ENCODE results near the gene CDH13. TPM values are rescaled to one million over a fixed set of nuclear protein-coding genes. Genes with fewer than 3 reads are reported as not detected.

Gene CDH13
- total RNA-seq, 2 experiments from 2014 or later, result not detected

DNA sequence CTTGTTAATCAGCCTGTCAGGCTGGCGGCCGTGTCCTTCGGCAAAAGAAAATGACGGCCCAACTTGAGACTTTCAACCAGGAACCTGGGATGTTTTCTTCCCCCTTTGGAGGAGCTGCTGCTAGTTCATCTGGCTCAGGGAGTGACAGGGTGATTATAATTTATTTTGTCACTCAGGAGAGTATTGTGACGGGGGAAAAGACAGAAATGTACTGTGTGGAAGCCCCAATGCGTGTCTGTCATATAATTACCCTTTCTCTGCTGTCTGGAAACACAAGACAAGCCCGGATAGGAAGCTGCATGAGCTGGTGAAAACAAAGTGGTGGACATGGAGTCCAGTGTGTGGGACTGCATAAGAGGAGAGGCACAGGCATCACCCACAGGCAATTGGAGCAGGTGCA is 854.8 kb downstream of the CDH13 start:
- Mint-ChIP-seq H3K27me3 (no peaks in the 10 kb centered on the region), H3K9me3 (ENCODE audit: low read depth) (peaks cover 3% of the 10 kb centered on the region), H3K4me1 (no peaks in the 10 kb centered on the region), H3K36me3 (no peaks in the 10 kb centered on the region), H3K4me3 (no peak overlapping the region), H3K27ac (no peak overlapping the region)
- no peak for DNase-seq
- ATAC-seq, result no peak
- CTCF ChIA-PET, result no interaction called here

- Mint-ChIP-seq H3K27ac (no peak overlapping the region), H3K9me3 (ENCODE audit: low read depth) (peaks cover 3% of the 10 kb centered on the region), H3K36me3 (no peaks in the 10 kb centered on the region), H3K27me3 (no peaks in the 10 kb centered on the region), H3K4me1 (no peaks in the 10 kb centered on the region), H3K4me3 (no peak overlapping the region)
- ATAC-seq (no peak), DNase-seq (no peak)
- CTCF ChIA-PET, result no interaction called here
Observed at GRCh38 chr16:83482545-83483162, 855.9 kb downstream of the CDH13 start.

- ATAC-seq (no peak), DNase-seq (no peak)
- H3K4me3 Mint-ChIP-seq, result no peak overlapping the region
- CTCF ChIA-PET, result no interaction called here
- no peaks in the 10 kb centered on the region for H3K27me3 Mint-ChIP-seq
- no peaks in the 10 kb centered on the region for H3K4me1 Mint-ChIP-seq
- H3K27ac Mint-ChIP-seq, result no peak overlapping the region
- H3K36me3 Mint-ChIP-seq, result no peaks in the 10 kb centered on the region
- no peaks in the 10 kb centered on the region for H3K9me3 Mint-ChIP-seq (ENCODE audit: low read depth)
Observed at GRCh38 chr16:83490073-83490472, 863.3 kb downstream of the CDH13 start.

GRCh38 chr16:83494459-83494858 is 867.7 kb downstream of the CDH13 start:
- Mint-ChIP-seq H3K27me3 (no peaks in the 10 kb centered on the region), H3K27ac (no peak overlapping the region), H3K9me3 (ENCODE audit: low read depth) (peaks cover 2% of the 10 kb centered on the region), H3K36me3 (no peaks in the 10 kb centered on the region), H3K4me3 (no peak overlapping the region), H3K4me1 (no peaks in the 10 kb centered on the region)
- CTCF ChIA-PET, result no interaction called here
- ATAC-seq (no peak), DNase-seq (no peak)

DNA sequence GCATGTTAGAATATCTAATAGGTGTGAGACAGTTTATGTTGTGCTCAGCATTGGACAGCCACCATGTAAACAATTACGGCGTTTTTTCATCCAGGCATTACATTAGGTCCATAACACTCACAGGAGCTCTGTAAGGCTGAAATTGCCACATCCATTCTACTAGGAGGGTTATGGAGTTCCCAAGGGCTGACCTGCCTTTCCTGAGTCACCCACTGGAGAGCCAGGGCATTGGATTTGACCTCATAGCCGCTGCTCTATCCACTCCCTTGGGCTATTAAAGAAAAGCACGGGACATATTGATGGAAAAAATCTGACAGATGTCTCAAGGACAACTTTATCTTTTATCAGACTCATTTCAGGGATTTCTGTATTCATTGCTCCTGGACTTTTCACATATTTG is 874.7 kb downstream of the CDH13 start:
- no peak overlapping the region for H3K27ac Mint-ChIP-seq
- CTCF ChIA-PET, result no interaction called here
- H3K4me3 Mint-ChIP-seq, result no peak overlapping the region
- H3K27me3 Mint-ChIP-seq, result no peaks in the 10 kb centered on the region
- H3K4me1 Mint-ChIP-seq, result no peaks in the 10 kb centered on the region
- H3K36me3 Mint-ChIP-seq, result no peaks in the 10 kb centered on the region
- no peak for DNase-seq
- H3K9me3 Mint-ChIP-seq (ENCODE audit: low read depth), result peaks cover 2% of the 10 kb centered on the region
- no peak for ATAC-seq

GRCh38 chr16:83508295-83508694 is 881.5 kb downstream of the CDH13 start:
- DNase-seq (no peak), ATAC-seq (no peak)
- Mint-ChIP-seq H3K9me3 (ENCODE audit: low read depth) (peaks cover 2% of the 10 kb centered on the region), H3K27ac (no peak overlapping the region), H3K36me3 (no peaks in the 10 kb centered on the region), H3K4me1 (no peaks in the 10 kb centered on the region), H3K27me3 (no peaks in the 10 kb centered on the region), H3K4me3 (no peak overlapping the region)
- CTCF ChIA-PET, result no interaction called here

GRCh38 chr16:83509316-83509715 is 882.5 kb downstream of the CDH13 start:
- Mint-ChIP-seq H3K36me3 (no peaks in the 10 kb centered on the region), H3K27ac (no peak overlapping the region), H3K4me3 (no peak overlapping the region), H3K4me1 (no peaks in the 10 kb centered on the region), H3K9me3 (ENCODE audit: low read depth) (peaks cover 2% of the 10 kb centered on the region), H3K27me3 (no peaks in the 10 kb centered on the region)
- DNase-seq (no peak), ATAC-seq (no peak)
- CTCF ChIA-PET, result no interaction called here

- H3K36me3 Mint-ChIP-seq, result no peaks in the 10 kb centered on the region
- no peak for ATAC-seq
- CTCF ChIA-PET, result no interaction called here
Observed at GRCh38 chr16:83510906-83511305, 884.1 kb downstream of the CDH13 start.

DNA sequence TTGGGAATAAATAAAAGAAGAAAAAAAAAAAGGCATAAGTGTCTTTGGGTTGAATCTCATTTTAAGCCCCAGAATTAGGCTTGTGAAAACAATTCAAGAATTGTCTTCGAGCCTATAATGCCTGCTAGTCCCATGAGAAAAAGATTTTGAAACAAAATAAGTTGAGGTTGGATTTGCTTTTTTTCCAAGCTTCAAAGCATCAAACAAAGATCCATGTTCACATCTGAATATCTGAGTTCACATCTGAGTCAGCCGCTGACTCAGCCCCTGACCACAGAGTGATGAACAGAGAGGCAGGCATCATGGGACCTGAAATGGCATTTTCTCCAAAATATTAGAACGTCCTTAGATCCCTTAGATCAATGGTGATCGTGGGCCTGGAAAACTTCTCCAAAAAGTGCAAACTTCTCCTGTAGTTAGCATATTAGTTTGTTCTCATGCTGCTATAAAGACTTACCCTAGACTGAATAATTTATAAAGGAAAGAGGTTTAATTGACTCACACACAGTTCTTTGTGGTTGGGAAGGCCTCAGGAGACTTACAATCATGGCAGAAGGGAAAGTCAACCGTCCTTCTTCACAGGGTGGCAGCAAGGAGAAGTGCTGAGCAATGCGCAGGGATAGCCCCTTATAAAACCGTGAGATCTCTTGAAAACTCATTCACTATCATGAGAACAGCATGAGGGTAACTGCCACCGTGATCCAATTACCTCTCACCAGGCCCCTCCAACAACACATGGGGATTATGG is 886.4 kb downstream of the CDH13 start:
- CTCF ChIA-PET, result no interaction called here
- DNase-seq (no peak), ATAC-seq (no peak)
- Mint-ChIP-seq H3K4me3 (no peak overlapping the region), H3K9me3 (ENCODE audit: low read depth) (peaks cover 4% of the 10 kb centered on the region), H3K27me3 (no peaks in the 10 kb centered on the region), H3K27ac (no peak overlapping the region), H3K36me3 (no peaks in the 10 kb centered on the region), H3K4me1 (no peaks in the 10 kb centered on the region)

More at GRCh38 chr16:83510906-83511305, 884.1 kb downstream of the CDH13 start:
- DNase-seq, result no peak
- Mint-ChIP-seq H3K4me3 (no peak overlapping the region), H3K9me3 (ENCODE audit: low read depth) (peaks cover 2% of the 10 kb centered on the region), H3K27ac (no peak overlapping the region), H3K27me3 (no peaks in the 10 kb centered on the region), H3K4me1 (no peaks in the 10 kb centered on the region)

DNA sequence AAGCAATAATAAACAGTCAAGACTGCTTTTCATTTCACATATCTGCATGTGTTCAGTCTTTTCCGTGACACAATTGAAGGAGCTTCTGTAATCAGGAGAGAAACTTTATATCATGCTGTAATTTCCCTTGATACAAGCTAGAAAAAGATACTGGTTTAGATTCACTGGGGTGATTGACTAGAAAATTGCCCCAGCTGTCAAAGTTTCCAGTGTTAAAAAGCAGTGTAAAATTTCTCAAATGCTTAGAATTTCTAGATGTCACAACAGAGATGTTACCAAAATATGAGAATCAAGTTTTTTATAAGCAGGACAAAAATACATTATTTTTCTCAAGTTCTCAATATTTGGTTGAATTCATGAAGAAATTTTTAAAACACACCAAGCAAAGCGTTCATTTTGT is 888.6 kb downstream of the CDH13 start:
- no peak overlapping the region for H3K27ac Mint-ChIP-seq
- no peak overlapping the region for H3K4me3 Mint-ChIP-seq
- peaks cover 4% of the 10 kb centered on the region for H3K9me3 Mint-ChIP-seq (ENCODE audit: low read depth)
- H3K27me3 Mint-ChIP-seq, result no peaks in the 10 kb centered on the region
- no peaks in the 10 kb centered on the region for H3K4me1 Mint-ChIP-seq
- CTCF ChIA-PET, result no interaction called here
- H3K36me3 Mint-ChIP-seq, result no peaks in the 10 kb centered on the region
- ATAC-seq (no peak), DNase-seq (no peak)

- CTCF ChIA-PET, result no interaction called here
- no peaks in the 10 kb centered on the region for H3K27me3 Mint-ChIP-seq
- ATAC-seq (no peak), DNase-seq (no peak)
- H3K27ac Mint-ChIP-seq, result no peak overlapping the region
- H3K9me3 Mint-ChIP-seq (ENCODE audit: low read depth), result peaks cover 2% of the 10 kb centered on the region
- H3K4me3 Mint-ChIP-seq, result no peak overlapping the region
- no peaks in the 10 kb centered on the region for H3K36me3 Mint-ChIP-seq
- no peaks in the 10 kb centered on the region for H3K4me1 Mint-ChIP-seq
Observed at GRCh38 chr16:83516931-83517330, 890.2 kb downstream of the CDH13 start.

- no peaks in the 10 kb centered on the region for H3K27me3 Mint-ChIP-seq
- peaks cover 2% of the 10 kb centered on the region for H3K9me3 Mint-ChIP-seq (ENCODE audit: low read depth)
- DNase-seq (no peak), ATAC-seq (no peak)
- CTCF ChIA-PET, result no interaction called here
- no peak overlapping the region for H3K27ac Mint-ChIP-seq
- H3K36me3 Mint-ChIP-seq, result no peaks in the 10 kb centered on the region
- H3K4me1 Mint-ChIP-seq, result no peaks in the 10 kb centered on the region
- no peak overlapping the region for H3K4me3 Mint-ChIP-seq
Observed at GRCh38 chr16:83517398-83517797, 890.6 kb downstream of the CDH13 start.

- Mint-ChIP-seq H3K4me1 (no peaks in the 10 kb centered on the region), H3K27ac (no peak overlapping the region), H3K36me3 (no peaks in the 10 kb centered on the region), H3K9me3 (ENCODE audit: low read depth) (peaks cover 2% of the 10 kb centered on the region), H3K27me3 (no peaks in the 10 kb centered on the region), H3K4me3 (no peak overlapping the region)
- no peak for DNase-seq
- no peak for ATAC-seq
- CTCF ChIA-PET, result no interaction called here
Observed at GRCh38 chr16:83520596-83520995, 893.8 kb downstream of the CDH13 start.

DNA sequence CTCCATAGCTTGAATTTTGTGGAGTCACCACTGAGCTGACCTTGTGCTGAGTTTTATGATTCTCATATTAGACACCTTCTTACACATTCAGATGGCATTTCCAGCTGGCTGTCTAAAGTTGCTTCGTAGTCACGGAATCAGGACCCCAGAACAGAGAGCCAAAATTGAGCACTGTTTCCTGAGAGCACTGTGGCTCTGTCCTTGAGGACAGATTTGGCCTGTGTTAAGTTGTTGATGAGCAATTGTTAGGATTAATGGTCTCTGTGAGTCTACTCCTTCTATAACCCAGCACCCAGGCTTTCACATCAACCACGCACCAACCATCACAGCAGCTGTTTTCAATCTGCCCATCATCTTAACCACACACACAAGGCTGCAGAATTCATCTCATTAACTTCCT is 903.5 kb downstream of the CDH13 start:
- Mint-ChIP-seq H3K36me3 (no peaks in the 10 kb centered on the region), H3K9me3 (ENCODE audit: low read depth) (peaks cover 5% of the 10 kb centered on the region), H3K27me3 (no peaks in the 10 kb centered on the region), H3K4me1 (no peaks in the 10 kb centered on the region), H3K4me3 (no peak overlapping the region), H3K27ac (no peak overlapping the region)
- CTCF ChIA-PET, result no interaction called here
- DNase-seq (no peak), ATAC-seq (no peak)

All from activated CD8-positive, alpha-beta memory T cell treated with anti-CD3 and anti-CD28 coated beads, Interleukin-2, amount 10 ng/mL, durations not matched to agents 7 days and 5 days (primary cell).